Measurements from ENCODE around the gene P3H2.

GRCh38 chr3:190097617-190098016 lies 23.1 kb downstream of the P3H2 start:
- TF ChIP-seq YY1 (IDR thresholded peaks at IDR 0.05; ENCODE audit: insufficient read depth, insufficient read length) (no peak), SUZ12 (IDR thresholded peaks at IDR 0.05; ENCODE audit: extremely low read depth, insufficient read depth, insufficient read length) (no peak), ZNF274 (IDR thresholded peaks at IDR 0.05; ENCODE audit: low read depth, low read length) (no peak)
